GM13977 (cell line): ENCODE measurements around the gene MS4A10.

Experiments
- DNase-seq: peaks from one replicate; pipeline ENCODE4 v3.0.0; 2012; ENCODE audit warnings: low spot score
- in situ Hi-C: fragments of 300-500 bp; cut with MboI; formaldehyde crosslinking; loops from one replicate; pipeline ENCODE4 v1.12.0; 2022; ENCODE audit warnings: low sequenced_read_pairs, low pct_unique_long_range_greater_than_20kb, mixed read lengths, inconsistent platforms; ENCODE audit not compliant: unreplicated experiment
- TF ChIP-seq, protein P1 (sequence below): IDR thresholded peaks from 2 replicates; pipeline ENCODE4 v1.5.1; 2012; ENCODE audit warnings: mild to moderate bottlenecking, control low read depth; ENCODE audit not compliant: insufficient read depth; ENCODE audit errors: extremely low read depth, missing control alignments

MS4A10 gene

DNA sequence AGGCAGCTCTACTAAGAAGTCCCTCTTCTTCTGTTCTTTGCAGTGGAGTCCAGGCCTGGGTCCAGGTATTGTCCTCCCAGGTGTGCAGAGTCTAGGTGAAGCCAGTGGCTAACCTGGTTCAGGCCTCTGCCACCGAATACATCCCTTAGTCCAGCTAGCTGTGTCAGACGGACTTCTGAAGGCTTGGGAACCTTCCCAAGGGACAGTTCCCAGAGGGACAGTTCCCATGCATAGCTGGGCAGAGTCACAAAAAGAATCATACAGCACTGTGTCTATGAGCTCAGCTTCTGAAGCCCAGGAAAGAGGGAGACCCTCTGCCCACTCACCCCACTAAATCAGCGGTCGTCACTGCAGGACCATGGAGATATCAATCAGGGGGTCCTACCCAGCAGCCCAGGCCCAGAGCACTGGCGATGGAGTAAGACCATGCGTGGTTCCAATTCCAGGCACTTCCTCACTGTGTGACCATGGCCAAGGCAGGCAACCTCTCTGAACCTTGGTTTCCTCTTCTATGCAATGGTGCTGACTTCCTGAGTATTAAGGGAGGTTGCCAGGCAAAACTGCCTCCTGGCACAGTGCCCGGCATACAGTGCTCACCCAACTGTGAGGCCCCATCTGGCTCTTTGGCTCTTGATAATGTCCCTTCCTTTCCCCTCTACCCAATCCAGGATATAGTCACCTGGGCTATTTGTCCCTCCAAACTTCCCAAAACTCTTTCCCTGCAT, 3.4 kb downstream of the MS4A10 start:
- in situ Hi-C loops = loop anchor here (10.0 kb wide), 1 partner anchor 66 kb away; the partner anchor contains the start of gene PTGDR2
- no peak for DNase-seq

DNA sequence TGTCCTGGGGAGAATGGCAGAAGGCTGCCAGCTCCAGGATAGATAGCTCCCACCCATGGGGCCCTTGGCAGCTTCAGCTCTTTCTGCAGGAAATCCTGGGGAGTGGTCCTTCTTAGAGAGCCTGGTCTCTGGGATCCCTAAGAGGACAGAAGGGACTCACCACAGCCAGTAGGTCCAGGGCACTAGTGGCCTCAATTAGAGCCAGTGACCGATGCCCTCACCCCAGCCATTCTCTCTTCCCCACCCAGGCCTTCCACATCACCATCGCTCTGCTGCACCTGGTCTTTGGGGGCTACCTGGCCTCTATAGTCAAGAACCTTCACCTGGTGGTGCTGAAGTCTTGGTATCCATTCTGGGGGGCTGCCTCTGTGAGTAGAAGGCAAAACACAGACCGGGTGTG, 5.6 kb downstream of the MS4A10 start:
- in situ Hi-C loops = no loop called here
- no peak for DNase-seq
- TF ChIP-seq, protein P1, sequence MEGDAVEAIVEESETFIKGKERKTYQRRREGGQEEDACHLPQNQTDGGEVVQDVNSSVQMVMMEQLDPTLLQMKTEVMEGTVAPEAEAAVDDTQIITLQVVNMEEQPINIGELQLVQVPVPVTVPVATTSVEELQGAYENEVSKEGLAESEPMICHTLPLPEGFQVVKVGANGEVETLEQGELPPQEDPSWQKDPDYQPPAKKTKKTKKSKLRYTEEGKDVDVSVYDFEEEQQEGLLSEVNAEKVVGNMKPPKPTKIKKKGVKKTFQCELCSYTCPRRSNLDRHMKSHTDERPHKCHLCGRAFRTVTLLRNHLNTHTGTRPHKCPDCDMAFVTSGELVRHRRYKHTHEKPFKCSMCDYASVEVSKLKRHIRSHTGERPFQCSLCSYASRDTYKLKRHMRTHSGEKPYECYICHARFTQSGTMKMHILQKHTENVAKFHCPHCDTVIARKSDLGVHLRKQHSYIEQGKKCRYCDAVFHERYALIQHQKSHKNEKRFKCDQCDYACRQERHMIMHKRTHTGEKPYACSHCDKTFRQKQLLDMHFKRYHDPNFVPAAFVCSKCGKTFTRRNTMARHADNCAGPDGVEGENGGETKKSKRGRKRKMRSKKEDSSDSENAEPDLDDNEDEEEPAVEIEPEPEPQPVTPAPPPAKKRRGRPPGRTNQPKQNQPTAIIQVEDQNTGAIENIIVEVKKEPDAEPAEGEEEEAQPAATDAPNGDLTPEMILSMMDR = no peak

More for the DNA sequence above, 3.4 kb downstream of the MS4A10 start:
- TF ChIP-seq, protein P1 = no peak

DNA sequence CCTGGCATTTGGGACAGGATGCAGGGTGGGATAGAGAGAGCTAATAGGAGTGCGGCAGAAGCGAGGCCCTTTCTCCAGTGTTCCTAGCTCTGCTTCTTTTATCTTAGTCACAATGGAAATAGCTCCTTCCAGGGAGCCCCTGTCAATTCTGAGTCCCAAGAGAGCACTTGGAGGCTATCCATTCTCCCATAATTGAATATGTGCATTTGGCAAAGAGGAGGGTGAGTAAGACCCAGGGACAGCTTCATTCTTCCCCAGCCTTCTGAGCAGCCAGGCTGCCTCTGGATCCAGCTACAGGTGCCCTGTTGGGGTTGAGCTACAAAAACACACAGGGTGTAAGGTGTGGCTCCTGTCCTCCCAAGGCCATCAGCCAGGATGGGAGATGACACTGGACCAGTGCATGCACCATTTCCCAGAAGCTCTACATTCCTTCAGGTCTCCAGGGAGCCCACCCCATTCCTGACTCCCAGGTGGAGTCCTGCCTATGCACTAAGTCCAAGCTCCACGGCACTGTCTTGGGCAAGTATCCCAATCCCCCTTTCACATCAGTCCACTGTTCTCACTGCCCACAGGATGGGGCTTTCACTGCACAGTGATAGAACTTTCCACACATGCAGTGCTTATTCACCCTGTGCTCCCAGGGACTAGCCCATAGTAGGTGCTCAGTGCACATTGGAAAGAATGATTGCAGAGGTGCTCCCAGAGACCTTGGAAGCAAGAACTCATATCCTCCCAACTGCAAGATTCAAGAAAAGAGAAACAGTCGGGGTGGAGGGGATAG, 6.2 kb downstream of the MS4A10 start:
- TF ChIP-seq, protein P1 = no peak
- in situ Hi-C loops = no loop called here
- DNase-seq = no peak

DNA sequence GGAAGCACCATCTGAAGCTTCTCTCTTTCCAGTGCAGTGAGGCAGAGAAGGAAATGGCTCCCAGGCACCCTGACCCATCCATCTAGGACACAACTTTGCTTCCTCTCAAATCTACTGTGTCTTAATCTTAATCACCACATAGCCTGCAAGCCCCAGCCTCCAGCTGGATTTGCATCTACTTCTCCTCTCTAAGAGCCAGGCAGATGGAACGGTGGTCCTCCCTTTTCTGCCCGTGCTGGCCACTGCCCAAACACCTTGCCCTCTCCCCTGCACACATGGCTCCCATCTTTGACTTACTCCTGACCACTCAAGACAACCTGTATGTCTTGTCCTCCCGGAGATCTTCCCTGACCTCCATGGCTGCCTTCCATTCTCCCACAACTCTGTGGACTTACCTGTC, 7.4 kb downstream of the MS4A10 start:
- in situ Hi-C loops = no loop called here
- no peak for DNase-seq
- TF ChIP-seq, protein P1 = no peak

DNA sequence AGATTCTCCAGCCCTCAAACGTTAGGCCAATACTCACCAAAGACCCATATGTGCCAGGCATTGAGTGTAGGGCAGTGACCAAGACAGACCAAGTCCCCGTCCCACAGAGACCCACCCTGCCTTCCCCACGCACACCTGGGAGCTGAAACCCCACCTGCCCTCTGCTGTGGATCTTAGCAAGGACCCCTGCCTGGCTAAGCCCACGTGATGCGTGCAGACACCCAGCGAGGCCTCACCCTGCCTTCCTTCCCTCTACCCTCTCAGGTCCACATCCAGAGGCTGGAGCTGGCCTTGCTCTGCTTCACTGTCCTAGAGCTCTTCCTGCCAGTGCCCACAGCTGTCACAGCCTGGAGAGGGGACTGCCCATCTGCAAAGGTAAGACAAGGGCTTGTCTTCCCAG, 10.2 kb downstream of the MS4A10 start:
- TF ChIP-seq, protein P1 = no peak
- in situ Hi-C loops = no loop called here
- DNase-seq = no peak

DNA sequence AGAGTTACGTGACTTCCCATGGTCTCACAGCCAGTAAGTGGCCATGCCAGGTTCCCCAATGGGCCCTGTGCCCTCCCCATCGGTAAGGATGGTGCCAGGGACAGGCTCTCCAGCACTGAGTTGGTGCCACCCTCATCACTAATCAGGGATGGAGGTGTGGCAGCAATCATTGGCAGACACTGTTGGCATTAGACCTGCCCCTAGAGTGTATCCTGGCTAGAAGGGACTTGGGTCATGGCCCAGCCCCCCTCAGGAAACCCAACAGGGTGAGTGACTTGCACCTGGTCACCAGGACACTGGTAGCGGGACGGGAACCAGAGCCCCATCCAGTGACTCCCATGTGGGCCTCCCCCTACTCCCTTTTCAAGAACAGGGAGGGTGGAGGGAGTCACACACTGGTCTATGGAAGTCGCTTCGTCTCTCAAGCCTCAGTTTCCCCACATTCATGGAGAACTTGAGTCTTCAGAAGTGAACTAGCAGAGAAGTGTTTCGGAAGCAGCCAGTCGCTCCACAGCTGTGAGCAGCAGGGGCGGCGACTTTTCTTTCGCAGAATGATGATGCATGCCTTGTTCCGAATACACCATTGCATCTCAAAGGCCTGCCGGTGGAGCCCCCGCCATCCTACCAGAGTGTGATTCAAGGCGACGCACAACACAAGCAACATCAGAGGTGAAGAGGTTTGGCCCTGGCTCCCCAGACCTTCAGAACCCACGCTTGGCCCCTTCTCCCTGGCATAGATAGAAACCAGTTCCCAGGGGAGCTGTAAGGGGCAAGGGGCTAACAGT, 12.9 kb downstream of the MS4A10 start:
- in situ Hi-C loops = no loop called here
- TF ChIP-seq, protein P1 = no peak

More for the DNA sequence above, 12.9 kb downstream of the MS4A10 start:
- no peak for DNase-seq
